PC-3 (cell line): Measurements from ENCODE around the gene GDF3. TPM values are rescaled to one million over a fixed set of nuclear protein-coding genes. Genes with fewer than 3 reads are reported as not detected.
A peak's percentile ranks its signal among the peaks of the same experiment; 100 is the strongest.

ENCODE experiments used
- ATAC-seq: fragments of 200-7000 bp; cut with Tn5 transposase; 2 replicates; pipeline ENCODE4 v1.9.1; 2020; ENCODE audit warnings: mild to moderate bottlenecking, moderate library complexity
- BruUV-seq: library from RNA; stranded (reverse); fragments of 400-500 nt; replicated peaks from 2 replicates; lab custom pipeline; 2021; lab: Mats Ljungman, UMichigan
- CTCF ChIA-PET: fragments of 300-600 bp; sonication (Branson Sonifier 250); formaldehyde crosslinking; loops from one replicate; lab custom pipeline; 2022; ENCODE audit warnings: antibody characterized with exemption; lab: Charles Lee
- POLR2A ChIA-PET: fragments of 300-600 bp; sonication (Branson Sonifier 250); formaldehyde crosslinking; loops from one replicate; lab custom pipeline; 2022; ENCODE audit warnings: antibody characterized with exemption; ENCODE audit not compliant: unreplicated experiment; lab: Charles Lee
- DNase-seq: peaks from one replicate; pipeline ENCODE4 v3.0.0-alpha.2; 2015
- H2AFZ ChIP-seq: fragments of 300-600 bp; sonication (generic); 2 replicates; pipeline ENCODE4 v1.6.0; 2016; ENCODE audit warnings: antibody characterized with exemption, low read length
- H3F3A ChIP-seq: fragments of 300-600 bp; sonication (generic); one replicate; pipeline ENCODE4 v1.6.0; 2017; ENCODE audit warnings: antibody characterized with exemption, low read length, control low read depth, mild to moderate bottlenecking; ENCODE audit not compliant: unreplicated experiment
- H3K27ac ChIP-seq: fragments of 300-600 bp; sonication (generic); 2 replicates; pipeline ENCODE4 v1.5.1; 2016; ENCODE audit warnings: mild to moderate bottlenecking, low read length
- H3K27me3 ChIP-seq: fragments of 300-600 bp; sonication (generic); 2 replicates; pipeline ENCODE4 v1.6.1; 2016; ENCODE audit warnings: low read length, mixed read lengths
- H3K36me3 ChIP-seq: fragments of 300-600 bp; sonication (generic); 2 replicates; pipeline ENCODE4 v1.6.1; 2016; ENCODE audit warnings: low read depth, mixed run types, low read length, mixed read lengths
- H3K4me1 ChIP-seq: fragments of 300-600 bp; sonication (generic); 2 replicates; pipeline ENCODE4 v1.5.1; 2016; ENCODE audit warnings: low read length; ENCODE audit not compliant: insufficient read depth
- H3K4me2 ChIP-seq: fragments of 300-600 bp; sonication (generic); 2 replicates; pipeline ENCODE4 v1.6.0; 2016; ENCODE audit warnings: low read length
- H3K4me3 ChIP-seq: fragments of 300-600 bp; sonication (generic); 2 replicates; pipeline ENCODE4 v1.5.1; 2016; ENCODE audit warnings: mild to moderate bottlenecking, low read length, mixed read lengths
- H3K79me2 ChIP-seq: fragments of 300-600 bp; sonication (generic); 2 replicates; pipeline ENCODE4 v1.6.1; 2017; ENCODE audit warnings: low read length, mixed read lengths
- H3K9ac ChIP-seq: fragments of 300-600 bp; sonication (generic); 2 replicates; pipeline ENCODE4 v1.6.0; 2016; ENCODE audit warnings: mild to moderate bottlenecking, low read length
- H3K9me2 ChIP-seq: fragments of 300-600 bp; sonication (generic); replicated peaks from 2 replicates; pipeline ENCODE4 v1.6.1; 2016; ENCODE audit warnings: mixed run types, low read length, mixed read lengths
- H3K9me3 ChIP-seq: fragments of 300-600 bp; sonication (generic); 2 replicates; pipeline ENCODE4 v1.6.1; 2016; ENCODE audit warnings: low read length, mixed read lengths
- H4K20me1 ChIP-seq: fragments of 300-600 bp; sonication (generic); 2 replicates; pipeline ENCODE4 v1.6.1; 2016; ENCODE audit warnings: low read length, mixed read lengths
- EZH2 ChIP-seq: fragments of 300-600 bp; sonication (generic); IDR thresholded peaks from one replicate; pipeline ENCODE4 v1.6.1; 2017; ENCODE audit warnings: antibody characterized with exemption, mild to moderate bottlenecking, low read length; ENCODE audit not compliant: unreplicated experiment
- EZH2phosphoT487 ChIP-seq: fragments of 300-600 bp; sonication (generic); IDR thresholded peaks from 2 replicates; pipeline ENCODE4 v1.6.1; 2018; ENCODE audit warnings: mild to moderate bottlenecking, antibody characterized with exemption, low read length, borderline replicate concordance
- intact Hi-C: fragments of 100-400 bp; cut with micrococcal nuclease; formaldehyde crosslinking; loops from 2 replicates; pipeline ENCODE4 v1.9.0; 2023
- total RNA-seq: library from RNA; depleted of rRNA; stranded (reverse); fragments of >200 nt; gene quantifications from 2 replicates; pipeline ENCODE4 v1.2.3, GENCODE V29; 2014
- TF ChIP-seq, protein P1 (sequence below): fragments of 300-600 bp; sonication (generic); conservative IDR thresholded peaks from 2 replicates; pipeline ENCODE4 v1.5.1; 2017; ENCODE audit warnings: antibody characterized with exemption, low read depth, mild to moderate bottlenecking, low read length

The GDF3 gene
- total RNA-seq, 1 experiment from 2014 or later = not detected

GRCh38 chr12:7716381-7716780, 20.8 kb upstream of the GDF3 start:
- ATAC-seq (no peak), DNase-seq (no peak)
- H3F3A ChIP-seq = no peaks in the 10 kb centered on the region
- H3K4me1 ChIP-seq = no peaks in the 10 kb centered on the region
- no peaks in the 10 kb centered on the region for H3K79me2 ChIP-seq
- BruUV-seq = no TSS peak
- no peak overlapping the region for H3K4me2 ChIP-seq
- no peak overlapping the region for H2AFZ ChIP-seq
- intact Hi-C loops = no loop called here
- TF ChIP-seq EZH2phosphoT487 = no peak
- TF ChIP-seq, protein P1, sequence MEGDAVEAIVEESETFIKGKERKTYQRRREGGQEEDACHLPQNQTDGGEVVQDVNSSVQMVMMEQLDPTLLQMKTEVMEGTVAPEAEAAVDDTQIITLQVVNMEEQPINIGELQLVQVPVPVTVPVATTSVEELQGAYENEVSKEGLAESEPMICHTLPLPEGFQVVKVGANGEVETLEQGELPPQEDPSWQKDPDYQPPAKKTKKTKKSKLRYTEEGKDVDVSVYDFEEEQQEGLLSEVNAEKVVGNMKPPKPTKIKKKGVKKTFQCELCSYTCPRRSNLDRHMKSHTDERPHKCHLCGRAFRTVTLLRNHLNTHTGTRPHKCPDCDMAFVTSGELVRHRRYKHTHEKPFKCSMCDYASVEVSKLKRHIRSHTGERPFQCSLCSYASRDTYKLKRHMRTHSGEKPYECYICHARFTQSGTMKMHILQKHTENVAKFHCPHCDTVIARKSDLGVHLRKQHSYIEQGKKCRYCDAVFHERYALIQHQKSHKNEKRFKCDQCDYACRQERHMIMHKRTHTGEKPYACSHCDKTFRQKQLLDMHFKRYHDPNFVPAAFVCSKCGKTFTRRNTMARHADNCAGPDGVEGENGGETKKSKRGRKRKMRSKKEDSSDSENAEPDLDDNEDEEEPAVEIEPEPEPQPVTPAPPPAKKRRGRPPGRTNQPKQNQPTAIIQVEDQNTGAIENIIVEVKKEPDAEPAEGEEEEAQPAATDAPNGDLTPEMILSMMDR = 0 out of 2 replicates have a peak, but pooled peaks have one; percentile 18
- H3K4me3 ChIP-seq = no peak overlapping the region
- H3K9ac ChIP-seq = no peak overlapping the region
- POLR2A ChIA-PET = no interaction called here
- H3K27me3 ChIP-seq = peaks cover 2% of the 10 kb centered on the region; the same call in 1 of the 2 replicates
- no peaks in the 10 kb centered on the region for H3K9me2 ChIP-seq
- CTCF ChIA-PET = no interaction called here
- H4K20me1 ChIP-seq = no peaks in the 10 kb centered on the region
- H3K36me3 ChIP-seq = no peaks in the 10 kb centered on the region
- no peaks in the 10 kb centered on the region for H3K9me3 ChIP-seq
- H3K27ac ChIP-seq = no peak overlapping the region

DNA sequence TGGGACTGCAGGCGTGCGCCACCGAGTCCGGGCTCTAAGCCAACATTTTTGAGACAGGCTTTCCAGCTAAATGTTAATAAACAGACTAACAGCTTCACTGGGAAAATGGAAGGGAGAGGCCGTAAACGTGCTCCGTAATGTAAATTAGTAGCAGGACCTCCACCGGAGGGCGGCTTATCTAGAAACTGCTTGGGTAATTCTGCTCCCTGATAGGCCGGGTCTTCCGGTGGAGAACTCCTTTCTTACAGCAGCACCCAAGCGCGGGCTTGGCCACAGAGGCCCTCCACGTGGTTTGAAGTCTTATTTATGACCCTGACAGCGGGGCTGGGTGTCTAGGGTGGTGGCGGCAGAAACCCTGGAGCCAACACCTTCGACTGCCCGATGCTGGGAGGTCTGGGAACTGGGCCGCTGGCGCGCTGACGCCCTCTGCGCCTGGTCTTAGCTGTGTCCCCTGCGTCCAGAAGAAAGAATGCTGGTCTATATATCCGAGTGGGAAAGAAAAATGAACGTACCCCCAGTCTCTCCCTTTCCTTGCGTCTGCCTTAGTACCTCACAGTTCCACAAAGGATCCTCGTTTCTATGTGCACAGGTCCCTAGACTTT, 17.4 kb upstream of the GDF3 start:
- intact Hi-C loops = no loop called here
- no peak overlapping the region for H3K4me3 ChIP-seq
- no peak for DNase-seq
- BruUV-seq = no TSS peak
- CTCF ChIA-PET = no interaction called here
- H3K27ac ChIP-seq = no peak overlapping the region
- no peak overlapping the region for H3K4me2 ChIP-seq
- peaks cover 16% of the 10 kb centered on the region for H3K27me3 ChIP-seq
- no peaks in the 10 kb centered on the region for H3K36me3 ChIP-seq
- no peak for TF ChIP-seq EZH2
- no peak for TF ChIP-seq EZH2phosphoT487
- TF ChIP-seq, protein P1 = no peak
- no peaks in the 10 kb centered on the region for H3K79me2 ChIP-seq
- no peaks in the 10 kb centered on the region for H3K9me3 ChIP-seq
- no peaks in the 10 kb centered on the region for H3F3A ChIP-seq
- POLR2A ChIA-PET = no interaction called here
- H3K9me2 ChIP-seq = no peaks in the 10 kb centered on the region
- ATAC-seq = no peak
- H4K20me1 ChIP-seq = no peaks in the 10 kb centered on the region
- no peaks in the 10 kb centered on the region for H3K4me1 ChIP-seq
- no peak overlapping the region for H3K9ac ChIP-seq
- H2AFZ ChIP-seq = no peak overlapping the region

DNA sequence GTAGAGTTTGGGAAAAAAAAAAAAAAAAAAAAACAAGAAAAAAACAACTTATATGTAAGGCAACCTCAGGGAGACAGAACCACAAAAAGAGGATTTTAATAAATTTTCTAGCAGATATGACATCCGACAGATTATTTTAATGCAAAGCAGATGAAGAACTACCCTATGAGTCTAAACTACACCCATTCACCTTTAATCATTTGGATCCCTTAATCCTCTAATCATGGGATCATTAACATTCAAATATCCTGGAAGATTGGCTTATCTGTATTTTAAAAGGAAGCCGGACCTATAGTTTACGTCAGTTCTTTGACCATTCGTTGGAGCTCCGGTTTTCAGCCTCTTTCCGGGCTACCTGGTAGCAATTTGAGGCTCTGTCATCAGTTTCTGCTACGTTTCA, 15.6 kb upstream of the GDF3 start, which contains the start of gene DPPA3:
Gene DPPA3, plus strand, starts transcription at position 301 of the 400 bp plus-strand sequence. CDS start 138 bp downstream, outside the sequence.
- no peaks in the 10 kb centered on the region for H3K9me2 ChIP-seq
- no peak for ATAC-seq
- no peaks in the 10 kb centered on the region for H4K20me1 ChIP-seq
- H3K36me3 ChIP-seq = no peaks in the 10 kb centered on the region
- intact Hi-C loops = no loop called here
- H3K4me2 ChIP-seq = no peak within 1 kb of the TSS
- no peaks in the 10 kb centered on the region for H3K9me3 ChIP-seq
- H3K4me1 ChIP-seq = no peaks in the 10 kb centered on the region
- H3K27ac ChIP-seq = no peak within 1 kb of the TSS
- no peak for TF ChIP-seq EZH2
- TF ChIP-seq EZH2phosphoT487 = no peak
- TF ChIP-seq, protein P1 = no peak
- H3K4me3 ChIP-seq = no peak within 1 kb of the TSS
- H3K9ac ChIP-seq = no peak within 1 kb of the TSS
- no peaks in the 10 kb centered on the region for H3F3A ChIP-seq
- H3K79me2 ChIP-seq = no peaks in the 10 kb centered on the region
- peaks cover 16% of the 10 kb centered on the region for H3K27me3 ChIP-seq
- BruUV-seq = no TSS peak
- POLR2A ChIA-PET = no interaction called here
- DNase-seq = no peak
- CTCF ChIA-PET = no interaction called here
- no peak within 1 kb of the TSS for H2AFZ ChIP-seq
